Omental fat pad (tissue), 4 donors: Measurements from ENCODE around the gene AXIN2. TPM values are rescaled to one million over a fixed set of nuclear protein-coding genes. Genes with fewer than 3 reads are reported as not detected.

Experiments
- ATAC-seq: fragments of 150-250 bp; one replicate; pipeline ENCODE4 v1.9.1; 2016; ENCODE audit warnings: mild to moderate bottlenecking, moderate library complexity; ENCODE audit not compliant: low FRiP score
- DNase-seq: peaks from one replicate; pipeline ENCODE4 v3.0.0-alpha.2; 2019; ENCODE audit warnings: low spot score
- CTCF ChIP-seq, 3 donors: fragments of 450-650 bp; IDR thresholded peaks; one replicate each; pipeline ENCODE4 v1.5.1; 2016 to 2017; ENCODE audit warnings: antibody characterized with exemption in 3 of 3, mild to moderate bottlenecking in 3 of 3, moderate library complexity in 2 of 3
- total RNA-seq, 4 donors: library from RNA; depleted of rRNA; stranded (reverse); fragments of >200 nt; gene quantifications; one replicate each; pipeline ENCODE4 v1.1.0, GENCODE V29; 2016

The AXIN2 gene
- total RNA-seq, 4 donors from 2014 or later: 8.3 to 20.2 (median 11.2) TPM

- TF ChIP-seq CTCF (IDR thresholded peaks at IDR 0.05): no peak
- ATAC-seq (no peak), DNase-seq (no peak)
Observed at GRCh38 chr17:65589321-65589720, 27.9 kb upstream of the AXIN2 start.

GRCh38 chr17:65588181-65588808 lies 26.8 kb upstream of the AXIN2 start:
- TF ChIP-seq CTCF (IDR thresholded peaks at IDR 0.05): no peak

GRCh38 chr17:65587534-65588180 lies 26.2 kb upstream of the AXIN2 start:
- no peak for ATAC-seq

More at GRCh38 chr17:65588181-65588808, 26.8 kb upstream of the AXIN2 start:
- ATAC-seq (peak; percentile 43), DNase-seq (no peak)

GRCh38 chr17:65586899-65587298 lies 25.5 kb upstream of the AXIN2 start:
- no peak for TF ChIP-seq CTCF (IDR thresholded peaks at IDR 0.05)
- ATAC-seq (peak; percentile 16), DNase-seq (no peak)

More at GRCh38 chr17:65587534-65588180, 26.2 kb upstream of the AXIN2 start:
- no peak for TF ChIP-seq CTCF (IDR thresholded peaks at IDR 0.05)
- no peak for DNase-seq

GRCh38 chr17:65584604-65585521 lies 23.4 kb upstream of the AXIN2 start:
- DNase-seq (no peak), ATAC-seq (no peak)
- TF ChIP-seq CTCF (IDR thresholded peaks at IDR 0.05): no peak

- ATAC-seq (no peak), DNase-seq (no peak)
- no peak for TF ChIP-seq CTCF (IDR thresholded peaks at IDR 0.05)
Observed at GRCh38 chr17:65583921-65584603, 22.6 kb upstream of the AXIN2 start.
